CD14-positive monocyte (primary cell): ENCODE measurements around the gene MRGPRD. TPM values are rescaled to one million over a fixed set of nuclear protein-coding genes. Genes with fewer than 3 reads are reported as not detected.

Source experiments
- DNase-seq, 3 donors: peaks; one replicate each; pipeline ENCODE4 v3.0.0-alpha.2; 2011 to 2022
- H2AFZ ChIP-seq: 2 replicates; pipeline ENCODE4 v1.6.0; 2012; ENCODE audit warnings: mild to moderate bottlenecking, low read depth, low read length, inconsistent platforms; ENCODE audit not compliant: insufficient read depth, poor library complexity, severe bottlenecking
- H3K27ac ChIP-seq, 2 donors: 1 replicate in 1 of 2; 2 replicates in 1 of 2; pipeline ENCODE4 v1.5.1; 2012 to 2013; ENCODE audit warnings: low read length in 2 of 2, control low read depth in 1 of 2, inconsistent platforms in 1 of 2, low read depth in 1 of 2, mild to moderate bottlenecking in 1 of 2
- H3K27me3 ChIP-seq, 2 donors: one replicate each; pipeline versions ENCODE4 v1.6.0 to v1.6.1; 2011 to 2013; ENCODE audit warnings: low read length in 2 of 2; ENCODE audit not compliant: control insufficient read depth in 2 of 2, insufficient read depth in 2 of 2
- H3K36me3 ChIP-seq, 2 donors: replicated peaks in 1 of 2; 1 replicate in 1 of 2; 2 replicates in 1 of 2; pipeline versions ENCODE4 v1.5.1 to v1.6.1; 2012 to 2013; ENCODE audit warnings: low read length in 2 of 2, control low read depth in 1 of 2, inconsistent platforms in 1 of 2, mild to moderate bottlenecking in 1 of 2; ENCODE audit not compliant: insufficient read depth in 2 of 2, control insufficient read depth in 1 of 2
- H3K4me1 ChIP-seq, 2 donors: 1 replicate in 1 of 2; 2 replicates in 1 of 2; pipeline versions ENCODE4 v1.5.1 to v1.6.1; 2012 to 2013; ENCODE audit warnings: low read length in 2 of 2, control low read depth in 1 of 2, inconsistent platforms in 1 of 2, mild to moderate bottlenecking in 1 of 2, moderate library complexity in 1 of 2; ENCODE audit not compliant: insufficient read depth in 2 of 2, control insufficient read depth in 1 of 2
- H3K4me2 ChIP-seq: replicated peaks from 2 replicates; pipeline ENCODE3; 2012; ENCODE audit warnings: low read length, moderate library complexity, mild to moderate bottlenecking; ENCODE audit not compliant: poor library complexity, severe bottlenecking; ENCODE audit errors: extremely low read depth
- H3K4me3 ChIP-seq, 3 experiments: fragments of 200-600 bp in 1 of 3; sonication (generic) in 1 of 3; replicated peaks in 1 of 3; 1 replicate in 2 of 3; 2 replicates in 1 of 3; pipeline ENCODE4 v1.5.1; 2011 to 2013; ENCODE audit warnings: low read length in 3 of 3, mild to moderate bottlenecking in 3 of 3, control low read depth in 2 of 3, low read depth in 2 of 3, inconsistent platforms in 1 of 3, moderate library complexity in 1 of 3
- H3K79me2 ChIP-seq: 2 replicates; pipeline ENCODE4 v1.6.0; 2012; ENCODE audit warnings: mild to moderate bottlenecking, control low read depth, inconsistent platforms, low read length, moderate library complexity; ENCODE audit not compliant: insufficient read depth
- H3K9ac ChIP-seq: 2 replicates; pipeline ENCODE4 v1.6.0; 2017; ENCODE audit warnings: low read length, mild to moderate bottlenecking; ENCODE audit not compliant: insufficient read depth, poor library complexity, severe bottlenecking
- H3K9me3 ChIP-seq, 2 donors: replicated peaks in 1 of 2; 1 replicate in 1 of 2; 2 replicates in 1 of 2; pipeline versions ENCODE4 v1.5.1 to v1.6.1; 2012 to 2013; ENCODE audit warnings: low read length in 2 of 2, control low read depth in 1 of 2; ENCODE audit not compliant: control insufficient read depth in 1 of 2, insufficient read depth in 1 of 2
- H4K20me1 ChIP-seq: 2 replicates; pipeline ENCODE4 v1.6.0; 2012; ENCODE audit warnings: mild to moderate bottlenecking, low read length, control low read depth, moderate library complexity; ENCODE audit not compliant: insufficient read depth
- H3K27ac Mint-ChIP-seq, 7 donors: one replicate each; pipeline ENCODE4 v1.8.0; 2020; ENCODE audit warnings: mild to moderate bottlenecking in 7 of 7, mixed read lengths in 7 of 7, moderate library complexity in 6 of 7, inconsistent platforms in 2 of 7
- H3K27me3 Mint-ChIP-seq, 3 donors: one replicate each; pipeline ENCODE4 v1.8.0; 2021 to 2022; ENCODE audit warnings: low read depth in 3 of 3, mild to moderate bottlenecking in 3 of 3, mixed read lengths in 3 of 3, moderate library complexity in 3 of 3, inconsistent platforms in 1 of 3
- H3K36me3 Mint-ChIP-seq, 2 donors: one replicate each; pipeline ENCODE4 v1.8.0; 2020; ENCODE audit warnings: mixed read lengths in 2 of 2, inconsistent platforms in 1 of 2, mild to moderate bottlenecking in 1 of 2
- H3K4me1 Mint-ChIP-seq: one replicate; pipeline ENCODE4 v1.8.0; 2020; ENCODE audit warnings: mild to moderate bottlenecking, mixed read lengths
- H3K4me3 Mint-ChIP-seq, 2 donors: one replicate each; pipeline ENCODE4 v1.8.0; 2020; ENCODE audit warnings: mild to moderate bottlenecking in 2 of 2, mixed read lengths in 2 of 2, moderate library complexity in 1 of 2
- H3K9me3 Mint-ChIP-seq, 7 donors: one replicate each; pipeline ENCODE4 v1.8.0; 2020 to 2022; ENCODE audit warnings: mixed read lengths in 7 of 7, mild to moderate bottlenecking in 6 of 7, moderate library complexity in 6 of 7, inconsistent platforms in 2 of 7
- WGBS: methylation state at CpG from one replicate; pipeline ENCODE4 v1.1.5; 2013; ENCODE audit warnings: missing lambda C conversion rate; ENCODE audit not compliant: insufficient coverage; 5-methylcytosine and 5-hydroxymethylcytosine counted together
- intact Hi-C, 2 donors: fragments of 100-400 bp; cut with micrococcal nuclease; formaldehyde crosslinking; loops; one replicate each; pipeline versions ENCODE4 v1.15.0 to v1.15.1; 2023
- polyA plus RNA-seq, 3 donors: library from polyadenylated mRNA; depleted of rRNA in 1 of 3; unstranded in 2 of 3; stranded (reverse) in 1 of 3; fragments of 300-500 nt in 2 of 3; fragments of >200 nt in 1 of 3; fragmentation: Illumina TruSeq in 2 of 3; gene quantifications; 1 replicate in 2 of 3; 2 replicates in 1 of 3; pipeline ENCODE4 v1.2.3, GENCODE V29; 2012 to 2021
- TF ChIP-seq, protein P1 (sequence below): fragments of 200-600 bp; IDR thresholded peaks from one replicate; pipeline ENCODE4 v1.8.0; 2022; ENCODE audit warnings: antibody characterized with exemption, mild to moderate bottlenecking

MRGPRD gene
- polyA plus RNA-seq, 3 donors: not detected

DNA sequence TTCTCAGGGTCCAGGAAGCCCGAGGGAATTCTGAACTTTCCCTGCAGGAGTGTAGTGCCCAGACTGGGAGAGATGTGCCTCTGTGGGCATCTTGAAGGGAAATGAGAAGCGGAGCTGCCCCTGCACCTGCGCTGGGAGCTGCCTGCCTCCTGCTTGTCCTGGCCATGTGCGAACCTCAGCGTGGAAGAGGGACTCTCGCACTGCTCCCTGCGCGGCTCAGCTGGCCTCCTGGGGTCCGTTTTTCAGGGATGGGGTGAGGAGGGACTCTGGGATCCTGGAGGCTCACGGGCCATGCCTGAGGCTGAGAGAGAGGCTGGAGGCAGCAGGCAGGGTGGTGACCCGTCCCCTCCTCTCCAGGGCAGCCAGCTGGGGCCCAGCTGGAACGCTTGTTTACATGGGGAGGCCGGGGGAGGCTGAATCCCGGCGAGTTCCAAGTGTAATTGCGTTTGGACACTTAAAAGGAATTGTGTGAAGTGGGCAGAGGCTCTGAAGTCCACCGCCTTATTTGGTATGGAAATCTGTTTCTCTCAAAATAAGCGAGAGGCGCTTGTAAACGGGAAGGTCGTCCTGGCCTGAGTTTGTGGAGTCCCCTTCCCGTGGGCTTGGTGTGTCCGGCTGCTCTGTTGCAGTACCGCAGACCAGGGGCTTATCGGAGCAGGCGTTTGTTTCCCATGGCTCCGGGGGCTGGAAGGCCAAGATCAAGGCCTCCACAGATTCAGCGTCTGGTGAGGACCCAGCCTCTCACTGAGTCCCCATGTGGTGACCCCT, 33.5 kb upstream of the MRGPRD start:
- Mint-ChIP-seq H3K4me1 (peaks cover 33% of the 10 kb centered on the region), H3K9me3 (peaks cover 0 to 3% (median 2%) of the 10 kb centered on the region in 7 donors), H3K36me3 (peaks cover 3% of the 10 kb centered on the region in 2 donors), H3K27ac (peak overlapping the region in 1 of 7 donors; percentile 71), H3K4me3 (peak overlapping the region in 1 of 2 donors; percentile 26), H3K27me3 (peaks cover 31 to 53% (median 53%) of the 10 kb centered on the region in 3 donors)
- intact Hi-C loops: no loop called here
- Histone ChIP-seq H3K27ac (no peak overlapping the region), H3K4me3 (no peak overlapping the region), H3K36me3 (no peaks in the 10 kb centered on the region), H3K9me3 (no peaks in the 10 kb centered on the region), H2AFZ (no peak overlapping the region), H3K4me1 (peaks cover 41 to 47% of the 10 kb centered on the region in 2 donors), H3K9ac (no peak overlapping the region), H3K27me3 (peaks cover 0 to 46% of the 10 kb centered on the region in 2 donors), H4K20me1 (no peaks in the 10 kb centered on the region), H3K4me2 (no peak overlapping the region), H3K79me2 (no peaks in the 10 kb centered on the region)
- no peak for DNase-seq
- WGBS: 83% methylated on average over 27 of the region's 28 CpGs
- TF ChIP-seq, protein P1, sequence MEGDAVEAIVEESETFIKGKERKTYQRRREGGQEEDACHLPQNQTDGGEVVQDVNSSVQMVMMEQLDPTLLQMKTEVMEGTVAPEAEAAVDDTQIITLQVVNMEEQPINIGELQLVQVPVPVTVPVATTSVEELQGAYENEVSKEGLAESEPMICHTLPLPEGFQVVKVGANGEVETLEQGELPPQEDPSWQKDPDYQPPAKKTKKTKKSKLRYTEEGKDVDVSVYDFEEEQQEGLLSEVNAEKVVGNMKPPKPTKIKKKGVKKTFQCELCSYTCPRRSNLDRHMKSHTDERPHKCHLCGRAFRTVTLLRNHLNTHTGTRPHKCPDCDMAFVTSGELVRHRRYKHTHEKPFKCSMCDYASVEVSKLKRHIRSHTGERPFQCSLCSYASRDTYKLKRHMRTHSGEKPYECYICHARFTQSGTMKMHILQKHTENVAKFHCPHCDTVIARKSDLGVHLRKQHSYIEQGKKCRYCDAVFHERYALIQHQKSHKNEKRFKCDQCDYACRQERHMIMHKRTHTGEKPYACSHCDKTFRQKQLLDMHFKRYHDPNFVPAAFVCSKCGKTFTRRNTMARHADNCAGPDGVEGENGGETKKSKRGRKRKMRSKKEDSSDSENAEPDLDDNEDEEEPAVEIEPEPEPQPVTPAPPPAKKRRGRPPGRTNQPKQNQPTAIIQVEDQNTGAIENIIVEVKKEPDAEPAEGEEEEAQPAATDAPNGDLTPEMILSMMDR: no peak

DNA sequence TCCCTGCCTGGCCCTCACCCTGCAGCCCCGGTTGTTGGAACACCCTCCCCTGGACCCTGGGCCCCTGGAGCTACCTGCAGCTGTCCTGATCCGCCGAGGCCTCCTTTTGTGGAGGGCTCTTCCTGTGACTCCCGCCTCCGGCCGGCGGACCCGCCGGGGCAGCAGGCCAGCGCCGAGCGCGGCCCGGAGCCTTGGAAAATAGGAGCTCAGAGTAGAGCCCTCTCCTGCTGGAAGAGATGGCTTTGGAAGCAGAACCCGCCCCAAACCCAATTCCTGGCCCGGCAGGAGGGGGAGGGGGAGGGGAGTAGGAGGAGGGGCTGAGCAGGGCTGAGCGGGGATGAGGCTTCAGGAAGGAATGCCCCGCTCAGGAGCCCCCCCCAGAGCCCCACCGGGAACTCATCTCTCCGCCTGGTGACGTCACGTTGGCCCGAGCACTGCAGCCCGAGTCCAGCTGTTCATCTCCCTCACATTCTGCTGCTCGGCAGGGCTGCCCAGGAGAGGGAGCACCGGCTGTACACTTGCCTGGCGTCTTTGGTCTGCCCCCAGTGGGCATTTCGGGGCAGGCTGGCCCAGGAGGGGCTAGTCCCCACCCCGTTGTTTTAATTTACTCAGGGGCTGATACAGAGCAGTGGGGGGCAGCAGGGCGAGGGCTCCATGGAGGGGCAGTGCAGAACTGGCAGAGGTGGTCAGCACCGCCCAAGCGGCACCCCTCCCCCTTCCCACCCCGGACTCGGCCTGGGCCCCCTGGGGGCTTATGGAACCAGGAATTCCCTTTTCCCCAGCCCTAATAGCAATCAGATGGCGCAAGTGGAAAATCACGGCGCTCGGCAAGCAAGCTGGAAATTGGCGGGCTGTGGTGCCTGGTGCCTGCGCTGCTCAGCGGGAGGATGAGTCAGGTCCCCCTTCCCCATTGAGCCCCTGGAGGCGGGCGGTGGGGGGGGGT, 32.5 kb upstream of the MRGPRD start, which contains the start of gene MRGPRF:
Gene MRGPRF (minus strand): TSS at position 238 of the 943 bp plus-strand sequence. CDS start 3,345 bp downstream, outside the sequence.
- H3K4me1 Mint-ChIP-seq: peaks cover 39% of the 10 kb centered on the region
- TF ChIP-seq, protein P1: peak; percentile 37
- Histone ChIP-seq H3K79me2 (no peaks in the 10 kb centered on the region), H3K9me3 (no peaks in the 10 kb centered on the region), H3K27ac (no peak within 1 kb of the TSS), H3K27me3 (peaks cover 0 to 49% of the 10 kb centered on the region in 2 donors), H3K4me2 (peak within 1 kb of the TSS; percentile 57), H3K36me3 (no peaks in the 10 kb centered on the region), H3K4me3 (peak within 1 kb of the TSS in 1 of 3 experiments; percentile 55), H4K20me1 (no peaks in the 10 kb centered on the region), H3K4me1 (peaks cover 41 to 56% of the 10 kb centered on the region in 2 donors), H2AFZ (peak within 1 kb of the TSS; percentile 75), H3K9ac (peak within 1 kb of the TSS; percentile 1)
- H3K27me3 Mint-ChIP-seq: peaks cover 31 to 57% (median 55%) of the 10 kb centered on the region in 3 donors
- intact Hi-C loops: no loop called here
- peak; percentile 11 to 52 (median 15) for DNase-seq
- peaks cover 3% of the 10 kb centered on the region in 2 donors for H3K36me3 Mint-ChIP-seq
- H3K27ac Mint-ChIP-seq: peak within 1 kb of the TSS in 1 of 7 donors; percentile 71
- peak within 1 kb of the TSS; percentile 9 to 77 for H3K4me3 Mint-ChIP-seq
- peaks cover 0 to 3% (median 2%) of the 10 kb centered on the region in 7 donors for H3K9me3 Mint-ChIP-seq
- 5% methylated on average over 28 of the region's 43 CpGs for WGBS
